ENCODE results near the gene PSMG4.

Gene PSMG4, protein sequence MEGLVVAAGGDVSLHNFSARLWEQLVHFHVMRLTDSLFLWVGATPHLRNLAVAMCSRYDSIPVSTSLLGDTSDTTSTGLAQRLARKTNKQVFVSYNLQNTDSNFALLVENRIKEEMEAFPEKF

DNA sequence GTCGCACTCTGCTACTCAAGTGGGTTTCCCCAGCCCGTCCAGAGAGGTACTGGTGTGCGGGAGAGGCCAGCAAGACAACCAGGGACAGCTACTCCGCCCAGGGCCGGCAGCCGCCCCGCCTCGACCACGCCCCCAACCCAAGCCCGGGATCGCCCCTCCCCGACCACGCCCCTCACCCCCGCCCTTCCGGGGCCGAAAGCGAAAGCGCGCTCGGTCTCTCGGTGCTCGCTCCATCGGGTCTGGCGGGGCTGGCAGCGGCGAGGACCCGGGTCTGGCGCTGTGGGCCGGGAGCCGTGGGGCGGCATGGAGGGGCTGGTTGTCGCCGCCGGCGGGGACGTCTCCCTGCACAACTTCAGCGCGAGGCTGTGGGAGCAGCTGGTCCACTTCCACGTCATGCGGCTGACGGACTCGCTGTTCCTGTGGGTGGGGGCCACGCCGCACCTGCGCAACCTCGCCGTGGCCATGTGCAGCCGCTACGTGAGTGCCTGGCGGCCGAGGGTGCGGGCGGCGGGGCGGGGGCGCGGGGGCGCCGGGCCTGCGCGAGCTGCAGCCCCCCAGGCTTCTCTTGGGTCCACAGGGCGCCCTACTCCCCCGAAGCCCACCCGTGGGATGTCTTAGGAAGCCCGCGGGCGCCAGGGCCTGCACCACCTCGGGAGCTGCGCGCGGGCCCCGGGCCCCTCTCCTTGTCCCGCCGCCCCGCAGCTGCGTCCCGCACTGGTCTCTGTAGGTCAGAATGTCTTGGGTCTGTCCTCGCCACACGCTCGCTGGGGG, at the start of gene PSMG4:
Gene PSMG4, plus strand, starts transcription at position 228 of the 771 bp plus-strand sequence. Its CDS starts 76 bp downstream, at position 304.
- peak; percentile 86 for DNase-seq (ENCODE audit: extremely low read depth in 1 of 2, low read depth in 1 of 2)

DNA sequence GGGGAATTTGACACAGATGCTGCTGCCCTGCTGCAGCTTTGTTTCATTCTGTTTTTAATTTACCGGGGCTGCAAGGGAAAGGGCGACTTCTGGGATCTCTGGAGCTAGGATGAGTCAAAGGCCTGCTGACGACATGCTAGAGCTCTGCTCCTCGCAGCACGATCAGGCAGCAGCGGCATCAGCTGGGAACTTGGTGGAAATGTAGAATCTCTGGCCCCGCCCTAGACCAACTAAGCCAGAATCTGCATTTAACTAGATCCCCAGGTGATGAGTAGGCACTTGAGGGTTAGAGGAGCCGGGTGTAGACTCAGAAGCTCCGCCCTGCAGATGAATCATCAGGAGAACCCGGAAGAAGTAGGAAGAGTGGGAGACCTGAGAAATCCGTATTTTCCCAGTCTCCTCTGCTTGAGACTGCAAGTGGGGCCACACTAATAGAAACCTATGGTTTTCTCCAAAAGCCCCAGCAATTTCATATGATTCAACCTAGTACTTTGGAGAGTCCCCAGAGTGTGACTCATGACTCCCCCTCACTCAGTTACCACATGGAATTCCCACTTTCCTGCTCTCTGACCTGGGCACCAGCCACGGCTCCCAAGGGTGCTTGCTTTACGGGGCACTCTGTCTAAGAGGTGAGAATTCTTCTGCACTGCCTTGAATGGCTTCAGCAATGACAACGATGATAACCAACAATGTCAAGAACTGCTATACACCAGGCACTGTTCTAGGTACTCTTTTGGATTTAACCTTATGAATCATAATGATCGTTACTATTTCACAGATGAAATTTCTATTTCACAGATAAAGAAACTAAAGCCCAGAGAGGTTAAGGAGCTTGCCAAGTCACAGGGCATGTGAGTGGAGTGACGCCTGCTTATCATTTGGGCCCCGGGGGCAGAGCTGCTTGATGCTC, 49.4 kb upstream of the PSMG4 start:
- peak; percentile 39 to 63 for DNase-seq (ENCODE audit: extremely low read depth in 1 of 2, low read depth in 1 of 2)

DNA sequence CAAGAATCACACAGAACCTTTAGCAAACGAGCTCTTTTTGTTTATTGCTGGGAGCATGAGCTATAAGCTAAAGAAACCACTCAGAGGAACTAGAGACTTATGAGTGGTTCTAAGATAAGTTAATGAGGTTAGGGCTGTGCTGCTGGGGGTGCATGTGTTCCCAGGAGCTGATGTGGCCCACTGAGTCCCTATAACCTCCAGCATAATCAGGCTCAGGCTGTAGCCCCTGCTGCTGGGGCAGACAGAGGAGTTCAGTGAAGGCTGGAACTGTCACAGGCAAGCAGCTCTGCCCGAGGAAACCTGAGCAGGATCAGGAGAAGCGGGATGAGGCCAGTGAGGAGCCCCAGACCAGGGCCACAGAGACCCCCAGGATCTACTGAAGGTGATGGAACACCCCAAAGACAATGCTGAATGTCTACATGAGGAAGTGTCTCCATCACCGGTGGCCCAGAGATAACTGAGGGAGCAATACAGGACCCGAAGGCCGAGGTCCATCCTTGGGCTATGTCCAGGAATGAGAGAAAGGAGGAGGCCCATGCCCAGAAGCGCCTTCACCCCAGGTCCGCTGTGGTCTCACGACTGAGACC, 48.6 kb upstream of the PSMG4 start:
- no peak for DNase-seq (ENCODE audit: extremely low read depth in 1 of 2, low read depth in 1 of 2)

DNA sequence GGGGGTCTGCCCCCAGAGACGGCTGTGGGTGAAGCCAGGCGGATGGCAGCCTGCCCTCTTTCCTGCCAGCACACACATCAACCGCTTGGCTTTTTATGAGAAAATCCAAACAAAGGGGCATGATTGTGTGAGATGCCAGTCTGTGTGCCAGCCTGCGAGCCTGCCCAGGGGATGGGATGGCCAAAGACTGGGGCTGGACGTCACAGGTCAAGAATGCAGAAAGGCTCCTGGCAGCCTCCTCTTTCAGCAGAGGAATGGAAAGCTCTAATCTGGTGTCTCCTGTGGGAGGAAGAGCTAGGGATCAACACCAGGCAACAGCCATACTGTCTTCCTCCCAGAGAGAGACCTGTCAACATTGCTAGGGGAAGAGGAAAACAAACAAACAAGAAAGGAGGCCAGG, 47.1 kb upstream of the PSMG4 start:
- no peak for DNase-seq (ENCODE audit: extremely low read depth in 1 of 2, low read depth in 1 of 2)

DNA sequence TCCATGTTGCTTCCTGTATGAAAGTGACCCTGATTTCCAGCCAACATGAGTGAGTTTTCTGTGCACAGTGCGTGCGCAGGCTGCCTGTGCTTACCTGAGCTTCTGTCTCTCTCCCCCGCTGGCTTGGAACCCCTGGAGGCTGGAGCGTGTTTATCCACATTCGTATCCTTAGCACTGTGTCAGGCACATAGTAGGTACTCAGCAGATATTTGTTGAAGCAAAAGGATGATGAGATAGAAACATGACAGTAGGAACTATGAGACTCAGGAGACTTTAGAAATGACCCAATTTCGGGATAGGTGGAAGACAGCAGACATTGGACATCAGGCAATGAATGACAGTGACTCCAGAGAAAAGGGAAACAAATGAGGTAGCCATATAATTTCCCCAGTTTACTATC, 46.5 kb upstream of the PSMG4 start:
- DNase-seq (ENCODE audit: extremely low read depth in 1 of 2, low read depth in 1 of 2) = no peak

DNA sequence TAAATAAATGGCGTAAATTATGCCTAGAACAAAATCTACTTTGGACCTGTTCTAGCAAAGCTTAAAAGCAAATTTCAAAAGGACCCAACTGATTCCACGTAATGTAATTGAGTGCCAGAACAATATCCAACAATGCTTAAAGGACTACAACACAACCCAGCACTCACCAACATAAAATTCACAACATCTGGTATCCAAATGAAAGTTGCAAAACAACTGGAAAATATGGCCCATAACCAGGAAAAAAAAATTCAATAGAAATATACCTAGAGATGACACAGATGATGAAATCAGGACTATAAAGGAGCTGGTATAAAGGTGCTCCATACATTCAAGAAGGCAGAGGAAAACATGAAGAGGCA, 45.4 kb upstream of the PSMG4 start:
- no peak for DNase-seq (ENCODE audit: extremely low read depth in 1 of 2, low read depth in 1 of 2)

DNA sequence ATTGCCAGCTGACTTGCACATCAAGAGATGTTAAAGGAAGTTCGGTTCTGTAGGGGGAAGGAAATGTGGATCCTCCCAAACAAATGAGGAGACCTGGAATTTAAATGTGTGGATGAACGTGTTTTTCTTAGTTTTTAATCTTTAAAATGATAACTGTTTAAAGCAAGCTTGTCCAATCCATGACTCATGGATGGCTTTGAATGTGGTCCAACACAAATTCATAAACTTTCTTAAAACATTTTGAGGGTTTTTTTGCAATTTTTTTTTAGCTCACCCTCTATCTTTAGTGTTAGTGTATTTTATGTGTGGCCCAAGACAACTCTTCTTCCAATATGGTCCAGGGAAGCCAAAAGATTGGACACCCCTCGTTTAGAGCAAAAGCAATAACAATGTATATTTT, 43.8 kb upstream of the PSMG4 start:
- DNase-seq (ENCODE audit: extremely low read depth in 1 of 2, low read depth in 1 of 2) = no peak

DNA sequence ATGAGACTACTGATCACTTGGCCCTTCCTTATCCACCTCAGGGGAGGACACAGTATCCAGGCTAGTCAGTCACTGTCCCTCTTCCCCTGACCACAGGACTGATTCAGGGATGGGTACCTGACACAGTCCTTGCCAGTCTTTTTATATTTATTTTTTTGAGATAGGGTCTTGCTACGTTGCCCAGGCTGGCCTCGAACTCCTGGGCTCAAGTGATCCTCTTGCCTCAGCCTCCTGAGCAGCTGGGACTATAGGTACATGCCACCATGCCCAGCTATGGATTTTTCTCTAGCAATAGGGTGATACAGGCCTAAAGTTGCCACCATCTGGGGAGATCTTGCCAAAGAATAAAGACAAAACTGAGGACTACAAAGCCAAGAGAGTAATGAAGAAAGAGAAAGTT, 41.5 kb upstream of the PSMG4 start:
- no peak for DNase-seq (ENCODE audit: extremely low read depth in 1 of 2, low read depth in 1 of 2)

DNA sequence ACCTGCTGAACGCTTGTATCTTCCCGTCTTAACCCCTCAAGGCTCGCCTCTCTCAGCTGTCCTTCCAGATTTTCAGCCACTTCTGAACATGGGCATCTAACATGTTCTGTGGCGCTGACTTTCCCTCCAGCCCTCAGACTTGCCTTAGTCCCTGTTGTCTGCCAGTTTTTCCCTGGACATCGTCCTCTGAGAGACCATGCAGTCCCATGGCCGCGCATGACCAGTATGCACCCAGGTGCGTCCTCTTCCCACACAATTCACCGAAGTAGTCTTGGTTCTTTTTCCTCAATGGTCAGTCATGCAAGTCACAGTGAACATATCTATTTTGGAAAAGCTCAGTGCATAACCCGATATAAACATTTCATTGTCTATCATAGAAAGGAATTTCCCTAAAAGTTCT, 40.5 kb upstream of the PSMG4 start:
- no peak for DNase-seq (ENCODE audit: extremely low read depth in 1 of 2, low read depth in 1 of 2)

DNA sequence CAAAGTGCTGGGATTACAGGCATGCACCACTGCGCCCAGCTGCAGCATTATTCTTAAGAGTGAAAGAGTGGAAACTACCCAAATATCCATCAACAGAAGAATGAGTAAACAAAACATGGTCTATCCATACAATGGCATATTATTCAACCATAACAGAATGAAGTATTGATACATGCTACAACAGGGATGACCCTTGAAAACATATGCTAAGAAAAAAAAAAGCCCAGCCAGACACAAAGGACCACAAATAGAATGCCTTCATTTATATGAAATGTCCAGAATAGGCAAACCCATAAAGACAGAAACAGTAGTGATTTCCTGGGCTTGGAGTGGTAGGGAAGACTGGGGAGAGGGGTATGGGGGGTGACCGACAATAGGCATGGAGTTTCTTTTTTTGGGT, 38.4 kb upstream of the PSMG4 start:
- DNase-seq (ENCODE audit: extremely low read depth in 1 of 2, low read depth in 1 of 2) = no peak

DNA sequence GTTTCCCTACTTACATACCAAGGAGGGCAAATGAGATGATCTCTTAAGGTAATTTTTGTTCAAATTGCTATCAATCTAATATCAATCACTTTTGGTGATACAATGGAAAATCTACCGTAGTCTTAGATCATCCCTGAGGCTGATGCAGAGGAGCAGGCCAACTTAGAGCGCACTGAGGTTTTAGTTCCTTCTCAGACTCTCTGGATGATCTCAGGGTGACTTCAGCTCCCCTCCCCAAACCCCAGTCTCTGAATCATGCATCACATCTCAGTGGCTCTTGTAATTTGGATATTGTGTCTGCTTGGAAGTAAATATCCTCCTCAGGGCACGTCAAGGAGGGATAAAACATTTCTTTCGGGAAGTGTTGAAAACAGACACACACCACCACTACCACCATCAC, 37.2 kb upstream of the PSMG4 start:
- no peak for DNase-seq (ENCODE audit: extremely low read depth in 1 of 2, low read depth in 1 of 2)

DNA sequence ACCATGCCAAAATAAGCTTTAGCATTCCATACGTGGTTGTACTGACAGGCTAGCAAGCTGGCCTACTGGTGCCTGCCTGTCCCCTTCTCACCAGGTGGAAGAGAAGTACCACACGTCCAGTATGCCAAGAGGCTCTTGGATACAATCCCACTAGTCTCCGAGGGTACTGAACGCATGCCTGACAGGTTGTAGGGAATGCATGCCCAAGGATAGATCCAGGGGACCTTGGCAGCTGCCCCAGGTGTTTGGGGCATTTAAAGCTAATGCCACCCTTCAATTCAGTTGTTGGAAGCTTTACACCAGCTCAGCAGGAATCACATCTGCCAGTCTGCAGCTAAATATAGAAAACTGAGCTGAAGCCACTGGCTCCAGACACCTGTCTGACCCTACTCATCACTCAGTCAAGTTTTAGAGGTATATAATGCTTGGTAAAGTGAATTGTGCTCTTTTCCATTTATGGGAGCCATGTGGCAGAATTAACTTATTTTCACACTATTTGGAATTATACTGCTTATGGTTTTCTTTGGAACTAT, 36.2 kb upstream of the PSMG4 start:
- DNase-seq (ENCODE audit: extremely low read depth in 1 of 2, low read depth in 1 of 2) = no peak

DNA sequence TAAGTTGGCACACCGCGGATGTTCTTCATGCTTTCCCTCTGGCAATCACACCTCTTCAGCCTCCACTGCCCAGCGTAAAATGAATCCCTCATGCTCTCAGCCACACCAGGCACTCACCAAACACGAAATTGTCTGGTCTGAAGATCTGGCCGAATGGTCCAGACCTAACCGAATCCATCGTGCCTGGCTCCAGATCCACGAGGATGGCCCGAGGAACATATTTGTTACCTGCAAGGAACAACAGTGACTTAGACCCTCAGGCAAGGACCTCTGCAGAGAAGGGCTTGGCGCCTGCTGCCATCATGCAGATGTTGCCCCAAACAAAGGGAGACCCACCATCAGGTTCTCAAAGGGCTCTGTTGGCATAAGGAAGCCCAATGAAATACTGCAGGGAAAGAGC, 32.7 kb upstream of the PSMG4 start:
- no peak for DNase-seq (ENCODE audit: extremely low read depth in 1 of 2, low read depth in 1 of 2)

DNA sequence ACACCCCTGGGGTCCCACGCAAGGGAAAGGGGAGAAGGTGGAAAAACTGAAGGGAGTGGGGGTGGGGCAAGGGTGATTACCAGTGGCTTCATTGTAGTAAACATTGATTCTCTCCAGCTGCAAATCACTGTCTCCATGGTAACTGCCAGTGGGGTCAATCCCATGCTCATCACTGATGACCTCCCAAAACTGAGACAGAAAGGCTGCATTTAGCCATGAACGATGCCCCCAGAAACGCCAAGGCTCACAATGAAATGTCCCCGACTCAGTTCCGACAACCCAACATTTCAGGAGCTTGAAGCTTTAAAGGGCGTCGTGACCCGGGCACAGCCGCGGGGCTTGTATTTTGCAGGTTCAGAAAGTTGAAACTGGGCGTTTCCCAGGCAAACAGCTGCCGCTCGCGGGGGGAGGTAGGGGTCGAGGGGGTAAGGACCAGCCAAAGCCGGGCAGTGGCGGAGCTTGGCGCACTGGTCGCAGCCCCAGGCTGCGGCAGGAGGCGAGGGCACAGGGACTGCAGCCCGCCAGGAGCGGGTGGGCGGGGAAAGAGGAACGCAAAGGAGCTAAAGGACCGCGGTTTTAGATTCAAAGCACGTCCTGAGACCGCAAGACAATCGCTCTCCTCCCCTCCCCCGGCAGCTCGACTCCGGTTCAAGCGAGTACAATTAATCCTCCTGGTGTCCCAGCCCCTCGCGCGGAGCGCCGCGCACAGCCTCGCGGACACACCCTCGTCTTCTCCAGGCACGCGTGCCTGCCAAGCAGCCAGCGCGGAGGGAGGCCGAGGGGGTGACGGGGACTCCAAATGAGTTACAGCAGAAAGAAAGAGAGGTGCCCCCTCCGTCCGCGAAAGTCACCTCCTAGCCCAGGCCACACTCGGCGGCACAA, 32.0 kb upstream of the PSMG4 start:
- DNase-seq (ENCODE audit: extremely low read depth in 1 of 2, low read depth in 1 of 2) = no peak

DNA sequence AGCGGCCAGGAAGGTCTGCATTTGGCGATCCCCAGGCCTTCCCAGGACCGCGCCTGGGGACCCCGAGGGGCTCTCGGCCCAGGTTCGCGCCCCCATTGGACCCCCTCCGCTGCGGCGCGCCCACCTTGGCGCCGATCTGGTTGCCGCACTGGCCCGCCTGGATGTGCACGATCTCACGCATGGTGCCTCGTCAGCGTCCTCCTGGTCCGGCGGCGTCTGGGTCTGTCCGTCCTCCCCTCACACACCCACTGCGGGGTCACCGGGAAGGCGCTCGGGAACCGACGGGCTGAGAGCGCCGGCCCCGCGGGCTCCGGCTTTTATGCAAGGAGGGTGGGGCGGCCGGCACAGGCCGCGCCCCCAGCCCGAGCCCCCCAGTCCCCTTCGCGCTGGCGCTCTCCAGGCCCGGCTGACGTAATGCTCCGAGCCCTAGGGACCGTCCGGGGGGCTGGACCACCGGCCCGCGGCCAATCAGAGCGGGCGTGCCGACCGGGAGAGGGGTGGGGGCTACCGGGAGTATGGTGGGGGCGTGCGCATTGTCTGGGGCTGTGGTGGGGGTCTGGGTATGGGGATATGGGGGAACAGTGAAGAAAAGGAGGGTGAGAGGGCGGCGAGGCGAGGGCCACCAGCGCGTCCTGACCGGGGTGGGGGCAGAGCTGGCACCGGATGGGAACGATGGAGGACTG, 31.2 kb upstream of the PSMG4 start, which contains the start of gene TUBB2B:
Gene TUBB2B, minus strand, starts transcription at position 291 of the 683 bp plus-strand sequence. Its CDS starts 110 bp downstream, at position 181.
- DNase-seq (ENCODE audit: extremely low read depth in 1 of 2, low read depth in 1 of 2) = no peak

DNA sequence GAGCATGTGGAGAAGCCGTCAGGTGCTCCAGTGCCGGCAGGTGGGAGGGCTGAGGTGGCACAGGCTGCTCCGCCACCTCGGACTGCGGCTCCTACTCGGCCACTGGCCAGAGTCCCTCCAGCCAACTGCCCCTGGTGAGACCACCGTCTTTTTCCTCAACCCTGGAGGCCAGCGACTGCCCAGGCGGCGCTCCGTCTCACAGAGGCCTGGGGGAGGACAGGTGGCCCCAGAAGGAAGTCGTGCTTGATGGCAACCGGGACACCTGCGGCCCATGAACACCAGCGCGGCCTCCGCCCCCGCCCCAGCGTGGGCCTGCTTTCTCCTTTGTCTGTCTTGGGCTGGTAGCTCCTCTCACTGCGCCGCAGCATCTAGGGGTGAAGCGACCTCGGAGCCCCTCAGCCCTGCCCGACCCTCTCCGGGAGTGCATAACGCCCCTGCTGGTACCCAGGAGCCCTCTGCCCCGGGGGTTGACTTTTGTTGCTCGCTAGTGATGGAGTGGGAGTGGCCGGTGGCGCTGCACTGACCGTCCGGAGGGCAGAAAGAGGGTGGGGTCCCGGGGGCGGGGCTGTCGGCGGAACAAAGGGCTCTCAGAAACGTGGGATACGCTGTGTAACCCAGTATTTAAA, 30.6 kb upstream of the PSMG4 start:
- no peak for DNase-seq (ENCODE audit: extremely low read depth in 1 of 2, low read depth in 1 of 2)

DNA sequence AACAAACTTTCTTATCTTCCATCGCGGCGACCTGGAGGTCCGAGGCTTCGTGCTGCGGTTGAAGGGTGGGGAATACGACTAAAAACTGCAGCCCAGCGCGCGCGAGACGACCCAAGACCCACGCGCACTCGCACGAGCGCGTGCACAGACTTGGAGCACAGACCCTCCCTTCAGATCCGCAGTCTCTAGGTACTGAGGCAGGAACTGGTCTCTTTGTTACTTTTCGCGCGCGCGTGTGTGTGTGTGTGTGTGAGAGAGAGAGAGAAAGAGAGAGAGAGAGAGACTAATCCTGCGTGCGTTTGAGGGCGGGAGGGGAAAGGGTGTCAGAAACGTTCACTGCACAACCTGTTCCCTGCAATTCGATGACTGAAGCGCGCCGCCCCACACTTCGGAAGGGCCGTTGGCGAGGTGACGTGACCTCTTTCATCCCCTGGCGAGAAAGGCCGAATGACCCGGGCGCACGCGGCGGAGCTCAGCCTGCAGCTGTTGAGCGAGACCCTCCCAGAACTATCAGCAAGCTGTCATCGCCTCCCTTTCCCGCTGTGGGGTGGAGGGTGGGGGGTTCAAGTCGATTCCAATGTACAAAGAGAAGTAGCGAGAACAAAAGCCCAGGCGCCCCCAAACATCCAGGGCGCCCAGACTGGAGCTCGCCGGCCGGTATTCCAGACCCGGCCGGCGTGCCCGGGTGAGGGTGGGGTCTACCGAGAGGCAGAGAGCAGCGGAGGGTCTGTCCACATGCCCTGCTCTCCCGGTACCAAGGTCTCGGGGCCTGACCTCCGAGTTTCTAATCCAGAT, 29.8 kb upstream of the PSMG4 start:
- no peak for DNase-seq (ENCODE audit: extremely low read depth in 1 of 2, low read depth in 1 of 2)

DNA sequence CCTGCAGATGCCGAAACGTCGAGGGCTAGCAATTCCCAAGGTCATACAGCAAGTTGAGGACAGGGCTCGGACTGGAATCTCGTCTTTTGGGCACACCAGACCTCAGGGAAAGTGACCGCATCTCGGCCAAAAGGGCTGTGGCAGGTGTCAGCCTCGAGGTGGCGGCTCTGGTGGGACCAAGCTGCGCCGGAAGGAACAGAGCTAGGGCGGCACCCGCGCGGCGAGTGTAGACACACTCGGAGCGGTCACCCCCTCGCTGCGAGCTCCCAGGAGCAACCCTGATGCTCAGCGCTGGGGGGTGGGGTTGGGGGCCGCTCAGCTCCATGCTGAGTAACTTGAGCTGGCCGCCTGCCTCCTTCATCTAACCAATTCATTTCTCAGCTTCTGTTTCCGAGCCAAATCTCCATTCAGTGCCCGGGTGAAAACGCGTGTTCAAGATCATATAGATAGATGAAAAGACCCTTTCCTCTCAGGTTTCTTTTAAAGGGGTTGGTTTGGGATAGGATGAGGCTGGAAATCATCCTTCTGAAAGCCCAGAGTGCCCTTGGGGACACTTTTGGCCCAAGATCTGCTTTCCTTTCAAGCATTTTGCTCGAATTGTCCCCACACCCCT, 29.1 kb upstream of the PSMG4 start:
- DNase-seq (ENCODE audit: extremely low read depth in 1 of 2, low read depth in 1 of 2) = no peak

Measured in stimulated activated CD8-positive, alpha-beta memory T cell treated with anti-CD3 and anti-CD28 coated beads, Interleukin-7, amount 100 ng/mL, for 48 hours (primary cell).